Ascending aorta (tissue), 2 donors: Measurements from ENCODE around the gene B3GLCT. TPM values are rescaled to one million over a fixed set of nuclear protein-coding genes. Genes with fewer than 3 reads are reported as not detected.
"Not testable (repeated sequence)": the region's sequence is repeated elsewhere in the genome, so short reads cannot be mapped to it uniquely, and the experiment has no call there.

ENCODE experiments used
- DNase-seq, 2 donors: peaks; one replicate each; pipeline ENCODE4 v3.0.0-alpha.2; 2019; ENCODE audit warnings: low spot score in 2 of 2
- H3K27ac ChIP-seq, 2 donors: fragments of 200-600 bp; sonication (generic); one replicate each; pipeline ENCODE4 v1.5.1; 2016 to 2017; ENCODE audit warnings: mild to moderate bottlenecking in 1 of 2
- H3K27me3 ChIP-seq: fragments of 200-600 bp; sonication (generic); one replicate; pipeline ENCODE4 v1.5.1; 2017
- H3K36me3 ChIP-seq, 2 donors: fragments of 200-600 bp; sonication (generic); one replicate each; pipeline ENCODE4 v1.5.1; 2016
- H3K4me1 ChIP-seq, 2 donors: fragments of 200-600 bp; sonication (generic); one replicate each; pipeline ENCODE4 v1.5.1; 2016 to 2017; ENCODE audit warnings: mild to moderate bottlenecking in 1 of 2
- H3K4me3 ChIP-seq, 2 donors: fragments of 200-600 bp; sonication (generic); one replicate each; pipeline ENCODE4 v1.5.1; 2016 to 2017; ENCODE audit warnings: mild to moderate bottlenecking in 1 of 2
- H3K9me3 ChIP-seq, 2 donors: fragments of 200-600 bp; sonication (generic); one replicate each; pipeline ENCODE4 v1.5.1; 2016
- CTCF ChIP-seq, 3 experiments: fragments of 200-600 bp in 2 of 3; fragments of 450-650 bp in 1 of 3; sonication (generic) in 2 of 3; IDR thresholded peaks; one replicate each; pipeline ENCODE4 v1.5.1; 2016 to 2019; ENCODE audit warnings: antibody characterized with exemption in 3 of 3, mild to moderate bottlenecking in 1 of 3, moderate library complexity in 1 of 3
- intact Hi-C: fragments of 100-400 bp; cut with DNase I; formaldehyde crosslinking; loops from one replicate; pipeline ENCODE4 v1.15.1; 2023
- total RNA-seq: library from RNA; depleted of rRNA; stranded (reverse); fragments of >200 nt; gene quantifications from one replicate; pipeline ENCODE4 v1.1.0, GENCODE V29; 2016

The B3GLCT gene
- total RNA-seq, 1 donor from 2014 or later = 8.8 TPM

GRCh38 chr13:31175847-31176532, 23.8 kb upstream of the B3GLCT start:
- no peak for DNase-seq
- no peak for TF ChIP-seq CTCF (IDR thresholded peaks at IDR 0.05)
- no peak overlapping the region for H3K4me3 ChIP-seq
- no peaks in the 10 kb centered on the region for H3K36me3 ChIP-seq
- H3K27ac ChIP-seq = no peak overlapping the region
- intact Hi-C loops = no loop called here
- no peaks in the 10 kb centered on the region for H3K9me3 ChIP-seq
- no peaks in the 10 kb centered on the region for H3K4me1 ChIP-seq
- H3K27me3 ChIP-seq = no peaks in the 10 kb centered on the region

- H3K27ac ChIP-seq, H3K4me3 ChIP-seq, H3K27me3 ChIP-seq, intact Hi-C loops, H3K4me1 ChIP-seq, H3K36me3 ChIP-seq, DNase-seq, H3K9me3 ChIP-seq: not testable (repeated sequence)
Observed at GRCh38 chr13:31177813-31178495, 21.8 kb upstream of the B3GLCT start.

GRCh38 chr13:31179241-31179640, 20.5 kb upstream of the B3GLCT start:
- no peaks in the 10 kb centered on the region for H3K36me3 ChIP-seq
- H3K4me1 ChIP-seq = no peaks in the 10 kb centered on the region
- H3K27me3 ChIP-seq = no peaks in the 10 kb centered on the region
- no peak overlapping the region for H3K4me3 ChIP-seq
- intact Hi-C loops = no loop called here
- H3K9me3 ChIP-seq = no peaks in the 10 kb centered on the region
- no peak for DNase-seq
- no peak for TF ChIP-seq CTCF (IDR thresholded peaks at IDR 0.05)
- no peak overlapping the region for H3K27ac ChIP-seq

GRCh38 chr13:31179754-31180153, 20.0 kb upstream of the B3GLCT start:
- Histone ChIP-seq H3K9me3 (no peaks in the 10 kb centered on the region), H3K36me3 (no peaks in the 10 kb centered on the region), H3K27ac (no peak overlapping the region), H3K4me1 (no peaks in the 10 kb centered on the region), H3K4me3 (no peak overlapping the region), H3K27me3 (no peaks in the 10 kb centered on the region)
- DNase-seq = no peak
- intact Hi-C loops = no loop called here
- TF ChIP-seq CTCF (IDR thresholded peaks at IDR 0.05) = no peak

GRCh38 chr13:31182987-31183386, 16.8 kb upstream of the B3GLCT start:
- intact Hi-C loops = no loop called here
- Histone ChIP-seq H3K9me3 (no peaks in the 10 kb centered on the region), H3K27ac (no peak overlapping the region), H3K4me3 (no peak overlapping the region), H3K27me3 (no peaks in the 10 kb centered on the region), H3K4me1 (no peaks in the 10 kb centered on the region), H3K36me3 (no peaks in the 10 kb centered on the region)
- no peak for TF ChIP-seq CTCF (IDR thresholded peaks at IDR 0.05)
- DNase-seq = no peak

- no peak for DNase-seq
- Histone ChIP-seq H3K9me3 (no peaks in the 10 kb centered on the region), H3K4me1 (no peaks in the 10 kb centered on the region), H3K27me3 (no peaks in the 10 kb centered on the region), H3K36me3 (no peaks in the 10 kb centered on the region), H3K27ac (no peak overlapping the region), H3K4me3 (no peak overlapping the region)
- intact Hi-C loops = no loop called here
- no peak for TF ChIP-seq CTCF (IDR thresholded peaks at IDR 0.05)
Observed at GRCh38 chr13:31184451-31184850, 15.3 kb upstream of the B3GLCT start.
